Stimulated activated CD8-positive, alpha-beta memory T cell treated with anti-CD3 and anti-CD28 coated beads, Interleukin-15, amount 100 ng/mL, for 48 hours (primary cell): Measurements from ENCODE around the gene KANSL3.
"Not testable (repeated sequence)": the region's sequence is repeated elsewhere in the genome, so short reads cannot be mapped to it uniquely, and the experiment has no call there.

Experiments used
- DNase-seq, 2 donors: peaks; one replicate each; pipeline ENCODE4 v3.0.0-alpha.2; 2020; ENCODE audit warnings: low read depth in 2 of 2

The KANSL3 gene

GRCh38 chr2:96655526-96655925, 17.4 kb upstream of the KANSL3 start:
- DNase-seq = no peak

DNA sequence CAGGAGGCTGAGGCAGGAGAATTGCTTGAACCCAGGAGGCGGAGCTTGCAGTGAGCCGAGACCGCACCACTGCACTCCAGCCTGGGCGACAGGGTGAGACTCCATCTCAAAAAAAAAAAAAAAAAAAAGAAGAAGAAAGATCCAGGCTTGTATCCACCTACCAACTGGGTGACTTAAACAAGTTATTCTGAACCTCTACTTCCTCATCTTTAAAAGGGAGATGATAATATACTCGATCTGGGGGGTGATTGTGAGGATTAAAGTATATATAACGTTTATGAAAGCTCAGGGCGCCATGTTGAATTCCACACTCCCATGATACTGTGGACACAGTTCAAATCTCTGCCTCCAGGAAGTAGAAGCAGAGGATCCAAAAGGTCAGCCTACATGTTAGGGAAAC, 16.7 kb upstream of the KANSL3 start:
- DNase-seq = not testable (repeated sequence)

DNA sequence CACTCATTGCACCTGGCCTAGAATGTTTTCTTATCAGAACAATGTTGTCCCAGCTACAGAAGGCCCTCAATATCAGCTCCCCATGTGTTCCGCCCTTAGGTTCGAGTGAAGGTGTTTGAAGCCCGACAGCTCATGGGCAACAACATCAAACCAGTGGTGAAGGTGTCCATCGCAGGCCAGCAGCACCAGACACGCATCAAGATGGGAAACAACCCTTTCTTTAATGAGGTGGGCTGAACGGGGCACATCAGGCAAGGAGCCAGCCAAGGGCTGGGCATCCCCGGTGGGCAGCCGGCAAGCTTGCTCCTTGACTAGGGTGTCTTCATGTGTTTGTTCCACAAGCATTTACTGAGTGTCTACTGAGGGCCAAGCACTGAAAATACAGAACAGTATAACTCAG, 13.7 kb upstream of the KANSL3 start:
- DNase-seq = no peak

- DNase-seq = no peak
Measured at GRCh38 chr2:96649342-96649741, 11.2 kb upstream of the KANSL3 start.

GRCh38 chr2:96648306-96648930, 10.3 kb upstream of the KANSL3 start:
- no peak for DNase-seq

- no peak for DNase-seq
Measured at GRCh38 chr2:96647681-96648080, 9.6 kb upstream of the KANSL3 start.

DNA sequence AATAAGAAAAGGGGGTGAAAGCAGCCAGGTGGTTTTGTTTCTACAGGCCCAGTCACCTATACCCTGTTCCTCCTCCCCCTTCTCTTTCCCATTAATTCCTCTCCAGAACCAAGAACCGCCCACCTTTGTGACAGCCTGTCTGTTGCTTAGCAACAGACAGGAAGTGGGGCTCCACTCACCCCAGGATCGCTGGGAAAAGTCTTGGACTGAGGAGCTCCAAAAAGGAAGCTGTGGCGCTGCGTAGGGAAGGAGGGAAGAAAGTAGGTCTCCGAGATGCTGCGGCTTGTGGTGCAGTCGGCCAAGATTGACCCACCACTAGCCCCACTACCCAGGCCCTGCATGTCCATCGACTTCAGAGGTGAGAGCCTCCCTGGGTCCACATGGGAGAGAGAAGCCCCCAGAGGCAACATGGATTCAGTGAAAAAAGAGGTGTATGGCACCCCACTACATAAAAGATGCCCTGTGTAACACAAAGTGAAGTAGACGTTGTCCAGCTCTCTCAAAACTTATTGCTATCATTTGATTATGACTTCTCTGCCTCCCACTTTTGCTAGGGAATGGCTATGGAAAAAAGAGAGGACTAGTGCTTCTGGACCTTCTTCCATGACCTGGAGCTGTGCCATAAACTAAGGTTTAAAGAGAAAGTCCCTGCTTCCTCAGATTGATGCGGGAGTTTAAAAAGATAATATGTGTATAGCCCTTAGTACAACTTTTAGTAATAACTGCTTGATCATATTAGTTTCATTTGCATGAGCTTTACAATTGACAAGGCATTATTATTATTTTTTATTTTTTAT, 4.7 kb upstream of the KANSL3 start, which contains the start of gene FER1L5:
Gene FER1L5, plus strand, starts transcription at position 201 of the 797 bp plus-strand sequence. Its CDS starts 73 bp downstream, at position 274.
- DNase-seq = no peak

DNA sequence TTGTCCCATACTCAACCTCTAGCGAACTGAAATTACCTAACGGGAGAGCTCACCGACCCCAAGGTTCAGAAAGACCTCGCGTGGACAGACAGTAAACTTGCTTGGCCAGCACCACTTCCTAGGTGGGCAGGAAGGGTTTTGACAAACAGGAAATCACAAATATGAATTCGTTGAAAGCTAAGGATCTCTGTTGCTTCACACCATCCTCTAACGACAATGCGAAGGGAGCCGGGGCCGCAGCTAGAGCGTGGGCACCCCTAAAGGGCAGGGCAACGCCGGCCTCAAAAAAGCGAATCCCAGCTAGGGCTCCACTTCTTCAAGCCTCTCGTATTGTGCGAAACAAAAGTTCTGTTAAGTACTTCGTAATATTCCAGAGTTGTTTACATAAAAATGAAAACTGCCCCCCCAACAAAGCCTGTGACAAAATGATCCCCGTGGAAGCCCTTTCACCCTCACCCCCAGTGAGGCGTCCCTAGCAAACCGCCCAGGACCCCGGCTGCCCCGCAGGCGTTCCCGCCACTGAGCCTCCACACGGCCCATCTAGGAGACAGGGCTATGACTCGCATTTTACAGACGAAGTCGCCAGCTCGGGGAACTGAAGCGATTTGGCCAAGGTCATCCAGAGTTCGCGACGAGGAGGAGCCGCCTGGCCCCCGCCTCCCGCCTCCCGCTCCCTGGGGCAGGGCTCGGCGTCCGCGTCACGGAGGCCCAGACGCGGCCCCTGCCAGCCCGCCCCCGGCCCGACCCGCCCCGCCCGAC, 548 bp downstream of the KANSL3 start:
- peak; percentile 78 to 81 for DNase-seq

GRCh38 chr2:96636551-96637171, 1.5 kb downstream of the KANSL3 start:
- no peak for DNase-seq

DNA sequence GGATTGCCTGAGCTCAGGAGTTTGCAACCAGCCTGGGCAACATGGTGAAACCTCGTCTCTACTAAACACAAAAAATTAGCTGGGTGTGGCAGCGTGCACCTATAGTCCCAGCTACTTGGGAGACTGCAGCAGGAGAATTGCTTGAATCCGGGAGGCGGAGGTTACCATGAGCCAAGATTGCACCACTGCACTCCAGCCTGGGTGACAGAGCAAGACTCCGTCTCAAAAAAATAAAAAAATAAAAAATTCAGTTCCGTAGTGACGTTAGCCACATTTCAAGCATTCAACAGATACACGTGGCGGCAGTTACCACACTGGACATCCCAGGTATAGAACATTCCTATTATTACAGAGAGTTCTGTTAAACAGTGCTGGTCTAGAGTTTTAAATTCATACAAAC, 4.5 kb downstream of the KANSL3 start:
- DNase-seq = no peak

GRCh38 chr2:96631804-96632435, 6.2 kb downstream of the KANSL3 start:
- no peak for DNase-seq

DNA sequence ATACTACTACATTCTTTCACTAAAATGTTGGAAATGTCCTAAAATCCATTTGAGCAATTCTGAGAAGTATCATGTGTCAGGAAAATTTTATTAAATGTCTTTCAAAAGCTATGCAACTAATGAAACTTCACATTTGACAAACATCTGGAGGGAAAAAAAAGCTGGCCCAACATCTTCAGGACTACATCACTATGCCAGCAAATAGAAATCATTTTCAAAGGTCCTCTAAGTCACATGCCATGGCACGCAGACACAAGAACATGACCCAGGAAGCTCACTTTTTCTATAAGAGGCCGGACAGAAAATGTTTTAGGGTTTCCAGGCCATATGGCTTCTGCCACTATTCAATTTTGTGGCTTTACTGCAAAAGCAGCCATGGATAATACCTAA, 11.6 kb downstream of the KANSL3 start:
- no peak for DNase-seq

- DNase-seq = no peak
Measured at GRCh38 chr2:96625571-96626552, 12.2 kb downstream of the KANSL3 start.

- no peak for DNase-seq
Measured at GRCh38 chr2:96623116-96623515, 15.0 kb downstream of the KANSL3 start.

- no peak for DNase-seq
Measured at GRCh38 chr2:96622544-96622943, 15.6 kb downstream of the KANSL3 start.

DNA sequence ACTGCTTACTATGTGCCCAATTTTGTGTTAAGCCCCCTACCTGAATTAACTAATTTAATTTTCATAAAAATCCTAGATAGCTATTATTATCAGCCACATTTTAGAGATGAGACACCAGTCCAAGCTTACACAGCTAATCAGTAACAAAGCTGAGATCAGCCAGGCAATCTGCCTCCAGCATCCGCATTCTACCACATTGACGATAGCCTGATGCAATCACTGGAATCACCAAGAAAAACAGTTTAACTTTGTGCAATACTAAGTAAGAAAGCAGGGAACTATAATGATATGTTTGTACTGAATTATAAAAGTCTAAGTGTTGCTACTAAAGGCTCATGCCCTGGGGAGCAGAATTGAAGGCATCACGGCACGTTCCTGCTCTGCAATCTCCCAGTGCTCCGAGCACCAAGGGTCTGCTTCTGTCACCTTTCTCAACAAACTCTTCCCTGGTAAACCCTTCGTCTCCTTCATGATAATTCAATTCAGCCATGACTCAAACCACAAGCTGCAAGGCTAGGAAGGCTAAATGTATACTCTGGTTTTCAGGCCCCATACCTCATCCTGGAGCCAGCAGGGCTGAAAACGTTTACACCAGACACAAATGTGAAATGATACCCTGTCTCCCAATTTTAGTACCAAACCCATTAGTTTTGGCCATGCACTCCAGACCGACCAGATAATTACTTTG, 19.4 kb downstream of the KANSL3 start:
- DNase-seq = no peak

DNA sequence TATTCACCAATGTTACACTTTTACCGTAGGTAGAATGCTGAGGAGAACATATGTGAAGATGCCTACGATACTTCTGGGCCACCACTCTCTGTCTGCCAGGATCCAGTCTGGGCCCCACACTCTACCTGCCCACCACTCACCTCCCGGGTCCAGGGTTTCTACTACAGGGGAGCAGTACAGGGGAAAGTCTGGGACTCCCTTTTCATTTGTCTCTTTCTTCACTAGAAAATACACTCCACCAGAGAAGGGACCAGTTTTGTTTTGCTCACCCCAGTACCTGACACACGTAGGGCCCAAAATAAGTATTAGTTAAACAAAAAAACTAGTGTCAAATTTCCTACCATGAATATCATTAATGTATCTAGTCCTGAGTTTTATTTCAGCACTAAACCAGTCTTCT, 21.1 kb downstream of the KANSL3 start:
- DNase-seq = no peak

GRCh38 chr2:96616535-96616934, 21.6 kb downstream of the KANSL3 start:
- DNase-seq = no peak

DNA sequence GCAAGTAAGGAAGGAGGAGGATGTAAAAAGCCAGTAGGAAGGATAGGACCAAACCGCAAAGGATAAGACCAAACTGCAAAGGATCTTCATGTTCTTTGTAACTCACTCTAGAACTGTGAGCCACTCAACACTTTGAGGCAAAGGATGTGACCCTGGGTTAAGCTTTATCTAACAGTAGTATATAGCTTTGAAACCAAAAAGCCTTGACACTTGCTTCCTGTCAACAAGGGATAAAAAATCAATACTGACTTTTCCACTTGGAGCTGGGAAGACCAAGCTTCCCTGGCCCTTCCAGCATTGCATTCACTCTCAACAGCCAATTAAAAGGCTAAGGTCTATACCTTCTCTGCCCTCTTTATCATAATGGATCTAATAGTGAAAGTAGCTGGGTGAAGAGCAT, 22.0 kb downstream of the KANSL3 start:
- no peak for DNase-seq
